Measurements from ENCODE around the gene SLC9A3. TPM values are rescaled to one million over a fixed set of nuclear protein-coding genes. Genes with fewer than 3 reads are reported as not detected.

SLC9A3 gene
- total and polyA plus RNA-seq, 2 of the 13 experiments (the other 11 are each of a cell fraction or from before 2014, with no cell fraction given), result 1.5 to 1.8 TPM

GRCh38 chr5:431001-431710, 93.1 kb downstream of the SLC9A3 start (continued):
- no peak for TF ChIP-seq E2F1 (CRISPR knock-in tag; IDR thresholded peaks at IDR 0.05)
- no peak for TF ChIP-seq NR2F6 (IDR thresholded peaks at IDR 0.05)
- 0 out of 2 replicates have a peak, but pooled peaks have one; percentile 17 for TF ChIP-seq NR2F6 (CRISPR knock-in tag; IDR thresholded peaks at IDR 0.05)
- TF ChIP-seq ZNF850 (CRISPR knock-in tag; conservative IDR thresholded peaks at IDR 0.05), result no peak
- TF ChIP-seq ZBTB39 (CRISPR knock-in tag; IDR thresholded peaks at IDR 0.05), result no peak
- peak; percentile 81 for TF ChIP-seq STAG1 (CRISPR knock-in tag; IDR thresholded peaks at IDR 0.05)
- TF ChIP-seq UBTF (CRISPR knock-in tag; IDR thresholded peaks at IDR 0.05), result peak; percentile 47; the same call in 1 of the 2 replicates
- TF ChIP-seq KDM2A (CRISPR knock-in tag; IDR thresholded peaks at IDR 0.05; ENCODE audit: borderline replicate concordance, low read depth), result peak; percentile 60; the same call in 1 of the 2 replicates
- no peak for TF ChIP-seq ZBTB34 (CRISPR knock-in tag; IDR thresholded peaks at IDR 0.05)
- peak; percentile 92 for TF ChIP-seq XRCC5 (optimal IDR thresholded peaks at IDR 0.05; ENCODE audit: low read length)
- no peak for TF ChIP-seq ZIK1 (CRISPR knock-in tag; IDR thresholded peaks at IDR 0.05; ENCODE audit: borderline replicate concordance, low read depth)
- TF ChIP-seq MAX (IDR thresholded peaks at IDR 0.05), result peak; percentile 46; the same call in 1 of the 2 replicates
- TF ChIP-seq HMGA1 (CRISPR knock-in tag; conservative IDR thresholded peaks at IDR 0.05), result no peak
- TF ChIP-seq ZNF484 (CRISPR knock-in tag; IDR thresholded peaks at IDR 0.05; ENCODE audit: borderline replicate concordance, low read depth), result no peak
- no peak for TF ChIP-seq ZSCAN21 (CRISPR knock-in tag; IDR thresholded peaks at IDR 0.05; ENCODE audit: borderline replicate concordance)
- TF ChIP-seq RFXANK (CRISPR knock-in tag; IDR thresholded peaks at IDR 0.05), result no peak
- TF ChIP-seq ESRRA (CRISPR knock-in tag; IDR thresholded peaks at IDR 0.05; ENCODE audit: low read depth), result no peak
- no peak for TF ChIP-seq ZC3H13 (CRISPR knock-in tag; IDR thresholded peaks at IDR 0.05)
- TF ChIP-seq ZFY (CRISPR knock-in tag; IDR thresholded peaks at IDR 0.05), result peak; percentile 46; the same call in 1 of the 2 replicates
- no peak for TF ChIP-seq PBX3 (CRISPR knock-in tag; IDR thresholded peaks at IDR 0.05; ENCODE audit: borderline replicate concordance)

Measured in HepG2 (cell line).